B cell (primary cell): Measurements from ENCODE around the gene GABRG3. TPM values are rescaled to one million over a fixed set of nuclear protein-coding genes. Genes with fewer than 3 reads are reported as not detected.

Source experiments
- ATAC-seq: fragments of 200-7000 bp; cut with Tn5 transposase; one replicate; pipeline ENCODE4 v1.10.0; 2021; ENCODE audit warnings: low read depth, mild to moderate bottlenecking, moderate number of reproducible peaks, moderate library complexity
- CTCF ChIA-PET: fragments of 350-600 bp; sonication (Branson Sonifier 250); formaldehyde crosslinking; loops from one replicate; lab custom pipeline; 2021; ENCODE audit warnings: antibody characterized with exemption, inconsistent platforms; lab: Charles Lee
- POLR2A ChIA-PET: fragments of 350-600 bp; sonication (Branson Sonifier 250); formaldehyde crosslinking; loops from one replicate; lab custom pipeline; 2021; ENCODE audit warnings: antibody characterized with exemption; lab: Charles Lee
- DNase-seq: peaks from one replicate; pipeline ENCODE4 v3.0.0; 2013
- H2AFZ ChIP-seq: 2 replicates; pipeline ENCODE4 v1.6.1; 2012; ENCODE audit warnings: mild to moderate bottlenecking, low read depth, low read length; ENCODE audit not compliant: insufficient read depth, poor library complexity, severe bottlenecking
- H3K27ac ChIP-seq, 2 donors: 1 replicate in 1 of 2; 2 replicates in 1 of 2; pipeline ENCODE4 v1.5.1; 2012 to 2013; ENCODE audit warnings: low read length in 2 of 2, mild to moderate bottlenecking in 2 of 2, moderate library complexity in 1 of 2
- H3K27me3 ChIP-seq, 4 experiments: fragments of 200-600 bp in 1 of 4; sonication (generic) in 1 of 4; replicated peaks in 1 of 4; 1 replicate in 2 of 4; 2 replicates in 2 of 4; pipeline versions ENCODE4 v1.6.1 to v1.7.0; 2013 to 2016; ENCODE audit warnings: low read length in 3 of 4, mild to moderate bottlenecking in 2 of 4, mixed read lengths in 1 of 4, moderate library complexity in 1 of 4; ENCODE audit not compliant: insufficient read depth in 4 of 4, control insufficient read depth in 3 of 4; ENCODE audit errors: control extremely low read depth in 1 of 4
- H3K36me3 ChIP-seq, 2 experiments: replicated peaks in 1 of 2; 1 replicate in 1 of 2; 2 replicates in 1 of 2; pipeline versions ENCODE4 v1.6.1 to v1.7.1; 2013; ENCODE audit warnings: low read length in 1 of 2; ENCODE audit not compliant: insufficient read depth in 2 of 2, control insufficient read depth in 1 of 2; ENCODE audit errors: control extremely low read depth in 1 of 2, extremely low read depth in 1 of 2
- H3K4me1 ChIP-seq, 2 donors: fragments of 200-600 bp in 1 of 2; sonication (generic) in 1 of 2; 1 replicate in 1 of 2; 2 replicates in 1 of 2; pipeline versions ENCODE4 v1.5.1 to v1.6.1; 2013 to 2017; ENCODE audit warnings: low read length in 2 of 2; ENCODE audit not compliant: control insufficient read depth in 2 of 2, insufficient read depth in 2 of 2
- H3K4me2 ChIP-seq: replicated peaks from 2 replicates; pipeline ENCODE3; 2012; ENCODE audit warnings: mild to moderate bottlenecking, low read depth, low read length; ENCODE audit not compliant: poor library complexity, severe bottlenecking
- H3K4me3 ChIP-seq, 5 experiments: fragments of 200-600 bp in 1 of 5; sonication (generic) in 1 of 5; 1 replicate in 3 of 5; 2 replicates in 2 of 5; pipeline versions ENCODE4 v1.5.1 to v1.7.0; 2011 to 2016; ENCODE audit warnings: low read length in 4 of 5, mild to moderate bottlenecking in 4 of 5, low read depth in 2 of 5, control low read depth in 1 of 5, moderate library complexity in 1 of 5; ENCODE audit not compliant: insufficient read depth in 1 of 5; ENCODE audit errors: control extremely low read depth in 1 of 5, extremely low read depth in 1 of 5
- H3K79me2 ChIP-seq: fragments of 200-600 bp; sonication (generic); one replicate; pipeline ENCODE4 v1.6.0; 2016; ENCODE audit warnings: low read length; ENCODE audit not compliant: control insufficient read depth, insufficient read depth
- H3K9ac ChIP-seq: fragments of 200-600 bp; sonication (generic); 2 replicates; pipeline ENCODE4 v1.6.1; 2017; ENCODE audit warnings: mild to moderate bottlenecking, low read length, moderate library complexity
- H3K9me3 ChIP-seq, 3 donors: one replicate each; pipeline versions ENCODE4 v1.6.1 to v1.7.1; 2013; ENCODE audit warnings: low read length in 2 of 3; ENCODE audit not compliant: control insufficient read depth in 2 of 3, insufficient read depth in 1 of 3; ENCODE audit errors: control extremely low read depth in 1 of 3
- H4K20me1 ChIP-seq: 2 replicates; pipeline ENCODE4 v1.6.0; 2012; ENCODE audit warnings: mild to moderate bottlenecking, low read length; ENCODE audit not compliant: insufficient read depth, control insufficient read depth, poor library complexity, severe bottlenecking
- H3K27ac Mint-ChIP-seq: one replicate; pipeline ENCODE4 v1.8.0; 2021; ENCODE audit warnings: mixed read lengths
- H3K27me3 Mint-ChIP-seq: one replicate; pipeline ENCODE4 v1.8.0; 2021; ENCODE audit warnings: mixed read lengths
- H3K4me1 Mint-ChIP-seq: one replicate; pipeline ENCODE4 v1.8.0; 2021; ENCODE audit warnings: mixed read lengths
- H3K4me3 Mint-ChIP-seq: one replicate; pipeline ENCODE4 v1.8.0; 2021; ENCODE audit warnings: mixed read lengths
- H3K9me3 Mint-ChIP-seq: one replicate; pipeline ENCODE4 v1.8.0; 2022; ENCODE audit warnings: mixed read lengths; ENCODE audit not compliant: insufficient read depth
- EZH2 ChIP-seq: IDR thresholded peaks from 2 replicates; pipeline ENCODE4 v1.6.1; 2012; ENCODE audit warnings: borderline replicate concordance, low read depth, mild to moderate bottlenecking, moderate library complexity, low read length; ENCODE audit not compliant: insufficient read depth, poor library complexity, severe bottlenecking
- WGBS: methylation state at CpG from one replicate; pipeline ENCODE4 v1.1.5; 2013; ENCODE audit warnings: missing lambda C conversion rate; ENCODE audit not compliant: insufficient coverage; 5-methylcytosine and 5-hydroxymethylcytosine counted together
- intact Hi-C: fragments of 100-400 bp; cut with micrococcal nuclease; formaldehyde crosslinking; loops from one replicate; pipeline ENCODE4 v1.10.0; 2022
- polyA plus RNA-seq: library from polyadenylated mRNA; depleted of rRNA; stranded (reverse); fragments of >200 nt; gene quantifications from 2 replicates; pipeline ENCODE4 v1.2.3, GENCODE V29; 2012
- total RNA-seq, 2 donors: library from RNA; stranded (reverse); fragments of 120-200 nt in 1 of 2; gene quantifications; 1 replicate in 1 of 2; 2 replicates in 1 of 2; pipeline versions ENCODE4 v1.2.3 to v1.2.4, GENCODE V29; 2013 to 2022
- TF ChIP-seq, protein P1 (sequence below): fragments of 200-600 bp; IDR thresholded peaks from one replicate; pipeline ENCODE4 v1.8.0; 2022; ENCODE audit warnings: antibody characterized with exemption, mild to moderate bottlenecking

The GABRG3 gene
- total and polyA plus RNA-seq, 2 donors (not counting 1 experiment from before 2014, with no cell fraction given), result not detected

DNA sequence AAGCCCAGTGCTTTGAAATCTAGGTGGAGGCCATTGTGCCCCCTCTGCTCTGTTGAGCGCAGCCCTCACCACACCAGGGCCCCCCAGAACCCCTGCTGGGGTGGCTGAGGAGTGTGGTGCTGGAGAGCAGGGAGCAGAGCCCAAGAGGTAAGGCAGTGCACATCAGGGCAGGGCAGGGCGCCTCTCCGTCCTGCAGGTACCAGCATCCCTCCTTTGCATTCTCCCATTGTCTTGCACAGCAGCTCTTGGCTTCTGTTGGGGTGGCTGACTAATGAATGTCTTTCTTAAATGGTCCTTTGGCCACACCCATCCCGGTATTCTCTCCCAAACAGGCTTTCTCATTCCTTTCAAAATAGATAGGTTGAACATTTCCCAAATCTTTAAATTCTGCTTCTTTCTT lies 41.4 kb upstream of the GABRG3 start:
- ChIA-PET POLR2A (no interaction called here), CTCF (no interaction called here)
- Histone ChIP-seq H2AFZ (no peak overlapping the region), H4K20me1 (no peaks in the 10 kb centered on the region), H3K4me3 (no peak overlapping the region), H3K9me3 (peaks cover 0 to 4% (median 0%) of the 10 kb centered on the region in 3 donors), H3K79me2 (no peaks in the 10 kb centered on the region), H3K4me1 (no peaks in the 10 kb centered on the region), H3K27ac (no peak overlapping the region), H3K27me3 (no peaks in the 10 kb centered on the region), H3K36me3 (no peaks in the 10 kb centered on the region), H3K9ac (no peak overlapping the region), H3K4me2 (no peak overlapping the region)
- DNase-seq (no peak), ATAC-seq (no peak)
- Mint-ChIP-seq H3K4me3 (no peak overlapping the region), H3K9me3 (peaks cover 4% of the 10 kb centered on the region), H3K27me3 (no peaks in the 10 kb centered on the region), H3K4me1 (no peaks in the 10 kb centered on the region), H3K27ac (no peak overlapping the region)
- intact Hi-C loops, result no loop called here
- TF ChIP-seq, protein P1, sequence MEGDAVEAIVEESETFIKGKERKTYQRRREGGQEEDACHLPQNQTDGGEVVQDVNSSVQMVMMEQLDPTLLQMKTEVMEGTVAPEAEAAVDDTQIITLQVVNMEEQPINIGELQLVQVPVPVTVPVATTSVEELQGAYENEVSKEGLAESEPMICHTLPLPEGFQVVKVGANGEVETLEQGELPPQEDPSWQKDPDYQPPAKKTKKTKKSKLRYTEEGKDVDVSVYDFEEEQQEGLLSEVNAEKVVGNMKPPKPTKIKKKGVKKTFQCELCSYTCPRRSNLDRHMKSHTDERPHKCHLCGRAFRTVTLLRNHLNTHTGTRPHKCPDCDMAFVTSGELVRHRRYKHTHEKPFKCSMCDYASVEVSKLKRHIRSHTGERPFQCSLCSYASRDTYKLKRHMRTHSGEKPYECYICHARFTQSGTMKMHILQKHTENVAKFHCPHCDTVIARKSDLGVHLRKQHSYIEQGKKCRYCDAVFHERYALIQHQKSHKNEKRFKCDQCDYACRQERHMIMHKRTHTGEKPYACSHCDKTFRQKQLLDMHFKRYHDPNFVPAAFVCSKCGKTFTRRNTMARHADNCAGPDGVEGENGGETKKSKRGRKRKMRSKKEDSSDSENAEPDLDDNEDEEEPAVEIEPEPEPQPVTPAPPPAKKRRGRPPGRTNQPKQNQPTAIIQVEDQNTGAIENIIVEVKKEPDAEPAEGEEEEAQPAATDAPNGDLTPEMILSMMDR, result no peak
- TF ChIP-seq EZH2, result no peak
- 86% methylated on average over 3 of the region's 4 CpGs for WGBS

DNA sequence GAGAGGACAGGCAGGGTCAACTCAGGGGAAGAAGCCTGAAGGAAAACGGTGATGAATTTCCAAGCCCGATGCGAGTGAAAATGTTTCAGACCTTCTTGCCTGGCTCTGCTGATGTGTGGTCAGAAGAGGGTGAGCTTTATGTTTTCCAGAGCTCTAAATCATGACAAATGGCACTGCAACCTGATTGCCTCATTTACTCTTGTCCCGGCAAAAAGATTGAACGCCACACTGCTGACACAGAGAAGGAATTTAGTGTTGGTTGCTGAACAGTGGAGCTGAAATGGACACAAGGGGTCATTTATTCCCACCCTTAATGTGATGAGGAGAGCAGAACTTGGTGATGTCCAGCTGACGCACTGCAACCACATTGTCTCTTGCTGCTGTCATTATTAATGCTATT lies 36.1 kb upstream of the GABRG3 start:
- no peak overlapping the region for H3K9ac ChIP-seq
- ChIA-PET CTCF (no interaction called here), POLR2A (no interaction called here)
- no peak overlapping the region for H3K4me2 ChIP-seq
- H3K27me3 Mint-ChIP-seq, result no peaks in the 10 kb centered on the region
- H3K9me3 ChIP-seq, result peaks cover 0 to 12% (median 0%) of the 10 kb centered on the region in 3 donors
- H3K4me3 ChIP-seq, result no peak overlapping the region
- ATAC-seq, result no peak
- H3K36me3 ChIP-seq, result no peaks in the 10 kb centered on the region
- no peak for TF ChIP-seq EZH2
- TF ChIP-seq, protein P1, result no peak
- H3K79me2 ChIP-seq, result no peaks in the 10 kb centered on the region
- WGBS, result 89% methylated on average over 5 of the region's 6 CpGs
- peaks cover 6% of the 10 kb centered on the region for H3K9me3 Mint-ChIP-seq
- intact Hi-C loops, result no loop called here
- no peak overlapping the region for H3K27ac ChIP-seq
- no peaks in the 10 kb centered on the region for H3K4me1 Mint-ChIP-seq
- H2AFZ ChIP-seq, result no peak overlapping the region
- no peak overlapping the region for H3K4me3 Mint-ChIP-seq
- no peaks in the 10 kb centered on the region for H3K4me1 ChIP-seq
- no peak for DNase-seq
- H4K20me1 ChIP-seq, result no peaks in the 10 kb centered on the region
- no peaks in the 10 kb centered on the region for H3K27me3 ChIP-seq
- H3K27ac Mint-ChIP-seq, result no peak overlapping the region
